Gastroesophageal sphincter (tissue), 4 donors: ENCODE measurements around the gene MYT1. TPM values are rescaled to one million over a fixed set of nuclear protein-coding genes. Genes with fewer than 3 reads are reported as not detected.

Experiments used
- ATAC-seq: fragments of 150-250 bp; one replicate; pipeline ENCODE4 v1.9.1; 2016; ENCODE audit warnings: mild to moderate bottlenecking, moderate library complexity
- H3K27ac ChIP-seq, 4 donors: fragments of 200-600 bp; sonication (generic) in 3 of 4; 1 replicate in 3 of 4; 2 replicates in 1 of 4; pipeline ENCODE4 v1.5.1; 2016 to 2019
- H3K27me3 ChIP-seq: fragments of 200-600 bp; sonication (generic); one replicate; pipeline ENCODE4 v1.5.1; 2019
- H3K36me3 ChIP-seq, 2 donors: fragments of 200-600 bp; sonication (generic); one replicate each; pipeline ENCODE4 v1.5.1; 2019; ENCODE audit warnings: control low read depth in 1 of 2
- H3K4me1 ChIP-seq, 3 donors: fragments of 200-600 bp; sonication (generic); 1 replicate in 2 of 3; 2 replicates in 1 of 3; pipeline ENCODE4 v1.5.1; 2016 to 2019; ENCODE audit warnings: control low read depth in 2 of 3
- H3K4me3 ChIP-seq, 2 donors: fragments of 200-600 bp; sonication (generic); one replicate each; pipeline ENCODE4 v1.5.1; 2019; ENCODE audit warnings: mild to moderate bottlenecking in 1 of 2, moderate library complexity in 1 of 2
- H3K9me3 ChIP-seq, 3 donors: fragments of 200-600 bp; sonication (generic); one replicate each; pipeline ENCODE4 v1.5.1; 2017 to 2019; ENCODE audit warnings: control low read depth in 2 of 3
- CTCF ChIP-seq, 4 experiments: fragments of 200-600 bp in 2 of 4; fragments of 450-650 bp in 2 of 4; sonication (generic) in 1 of 4; IDR thresholded peaks; one replicate each; pipeline ENCODE4 v1.5.1; 2017 to 2019; ENCODE audit warnings: antibody characterized with exemption in 4 of 4, mild to moderate bottlenecking in 2 of 4, moderate library complexity in 2 of 4
- EP300 ChIP-seq: sonication (generic); formaldehyde crosslinking; IDR thresholded peaks from one replicate; pipeline ENCODE4 v1.6.1; 2017; ENCODE audit warnings: antibody characterized with exemption, mild to moderate bottlenecking
- POLR2A ChIP-seq, 2 donors: fragments of 450-650 bp; IDR thresholded peaks; one replicate each; pipeline ENCODE4 v1.6.1; 2017; ENCODE audit warnings: antibody characterized with exemption in 2 of 2, mild to moderate bottlenecking in 2 of 2, moderate library complexity in 1 of 2
- POLR2AphosphoS5 ChIP-seq: sonication (generic); formaldehyde crosslinking; IDR thresholded peaks from one replicate; pipeline ENCODE4 v1.6.1; 2017; ENCODE audit warnings: antibody characterized with exemption
- WGBS, 2 donors: methylation state at CpG; one replicate each; pipeline ENCODE4 v1.1.5; 2018; ENCODE audit warnings: low coverage in 1 of 2; 5-methylcytosine and 5-hydroxymethylcytosine counted together
- total RNA-seq, 4 donors: library from RNA; depleted of rRNA; stranded (reverse); fragments of >200 nt; gene quantifications; one replicate each; pipeline ENCODE4 v1.1.0, GENCODE V29; 2016

MYT1 gene
- total RNA-seq, 4 donors from 2014 or later: 0.04 to 0.27 TPM; not detected in 2

DNA sequence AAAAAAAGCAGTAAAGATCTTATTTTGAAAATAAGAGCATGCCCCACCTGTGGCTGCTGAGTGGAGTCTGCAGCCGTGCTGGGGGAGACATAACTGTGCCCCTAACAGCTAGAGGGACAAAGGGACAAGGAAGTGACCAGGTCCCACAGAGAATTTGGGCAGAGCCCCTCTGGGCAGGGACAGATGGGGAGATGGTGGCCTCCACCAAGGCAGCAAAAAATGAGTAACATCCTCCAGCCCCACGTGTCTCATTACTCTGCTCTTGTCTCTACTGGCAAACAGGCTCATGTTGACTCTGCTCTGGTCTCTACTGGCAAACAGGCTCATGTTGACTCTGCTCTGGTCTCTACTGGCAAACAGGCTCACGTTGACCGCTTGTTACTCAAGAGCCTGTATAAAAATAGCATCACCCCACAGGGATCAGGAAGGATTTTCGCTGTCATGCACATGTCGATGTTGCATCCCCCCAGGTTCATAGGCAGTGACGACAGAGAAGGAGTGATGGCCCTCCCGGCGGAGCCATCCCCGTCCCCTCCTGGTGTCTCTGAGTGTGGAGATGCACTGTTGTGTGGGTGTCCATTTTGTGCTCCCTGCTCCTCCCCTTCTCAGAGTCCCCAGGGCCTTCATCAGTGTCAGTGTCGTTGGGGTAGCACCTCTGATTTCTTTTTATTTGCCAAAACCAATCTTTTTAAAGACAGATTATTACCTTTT lies 74.0 kb downstream of the MYT1 start:
- ATAC-seq: no peak
- no peaks in the 10 kb centered on the region for H3K36me3 ChIP-seq
- TF ChIP-seq EP300: no peak
- no peak for TF ChIP-seq POLR2AphosphoS5
- no peak for TF ChIP-seq CTCF (IDR thresholded peaks at IDR 0.05)
- no peak for TF ChIP-seq POLR2A (IDR thresholded peaks at IDR 0.05)

DNA sequence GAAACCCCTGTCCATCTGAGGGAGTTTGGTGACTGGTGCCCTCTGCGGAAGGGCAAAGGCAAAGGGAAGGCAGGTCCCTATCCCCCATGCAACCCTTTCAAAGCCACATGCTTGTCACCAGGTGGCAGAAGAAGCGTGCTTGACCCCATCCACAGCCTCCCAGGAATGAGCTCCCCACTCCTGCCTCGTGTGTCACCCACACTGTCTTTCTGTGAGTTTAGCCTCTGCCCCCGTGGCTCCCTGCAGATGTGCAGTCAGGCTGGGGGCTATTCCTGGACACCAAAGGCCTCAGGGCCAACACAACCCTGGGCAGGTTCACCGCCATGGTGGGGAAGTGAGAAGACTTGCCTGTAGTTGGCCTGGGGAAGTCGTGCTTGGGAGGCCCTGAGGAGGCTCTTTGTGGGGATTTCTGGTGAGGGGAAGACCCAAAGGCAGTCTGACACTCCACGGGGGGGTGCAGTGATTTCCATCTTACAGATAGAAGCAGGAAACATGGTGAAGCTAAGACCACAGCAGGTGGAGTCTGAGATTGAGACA lies 74.7 kb downstream of the MYT1 start:
- TF ChIP-seq EP300 (no peak), POLR2AphosphoS5 (no peak), POLR2A (IDR thresholded peaks at IDR 0.05) (no peak), CTCF (IDR thresholded peaks at IDR 0.05) (no peak)
- Histone ChIP-seq H3K27me3 (no peaks in the 10 kb centered on the region), H3K4me3 (no peak overlapping the region), H3K36me3 (no peaks in the 10 kb centered on the region), H3K4me1 (no peaks in the 10 kb centered on the region), H3K27ac (no peak overlapping the region), H3K9me3 (no peaks in the 10 kb centered on the region)
- 83 to 100% methylated on average over 1 of the region's 7 CpGs for WGBS, 2 donors
- no peak for ATAC-seq

More for the DNA sequence above, 74.0 kb downstream of the MYT1 start:
- Histone ChIP-seq H3K4me1 (no peaks in the 10 kb centered on the region), H3K27ac (no peak overlapping the region), H3K9me3 (no peaks in the 10 kb centered on the region), H3K4me3 (no peak overlapping the region), H3K27me3 (no peaks in the 10 kb centered on the region)
- 68 to 71% methylated on average over 7 to 8 of the region's 11 CpGs for WGBS, 2 donors

DNA sequence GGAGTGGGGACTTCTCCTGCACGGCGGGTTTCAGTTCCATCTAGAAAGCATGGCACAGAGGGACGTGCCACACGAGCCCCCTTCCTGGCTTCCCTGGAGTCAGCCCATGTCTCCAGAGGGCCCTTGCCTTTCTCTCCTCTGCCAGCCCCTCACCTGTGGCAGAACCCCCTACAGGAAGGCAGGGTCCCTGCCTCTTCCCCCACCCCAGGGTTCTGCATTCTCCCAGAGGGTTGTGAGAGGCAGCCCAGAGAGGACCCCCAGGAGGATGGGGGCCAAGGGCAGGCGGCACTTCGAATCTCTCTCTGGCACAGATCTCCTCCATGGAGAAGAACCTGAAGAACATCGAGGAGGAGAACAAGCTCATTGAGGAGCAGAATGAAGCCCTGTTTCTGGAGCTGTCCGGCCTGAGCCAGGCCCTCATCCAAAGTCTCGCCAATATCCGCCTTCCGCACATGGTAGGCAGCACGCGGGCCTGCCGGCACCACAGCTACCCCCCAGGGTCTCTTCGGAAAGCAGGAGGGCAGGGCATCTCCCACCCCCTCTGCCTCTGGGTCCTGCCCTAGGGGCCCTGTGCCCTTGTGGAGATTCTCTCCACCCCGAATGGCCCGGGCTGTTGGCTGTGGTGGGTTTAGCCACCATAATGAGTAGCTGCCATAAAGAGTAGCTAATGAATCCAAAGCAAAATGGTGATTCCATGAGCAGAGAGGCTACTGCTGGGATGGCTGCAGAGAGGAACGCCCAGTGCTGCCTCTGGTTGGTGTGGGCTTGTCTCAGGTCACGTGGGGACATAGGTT lies 75.4 kb downstream of the MYT1 start:
- Histone ChIP-seq H3K27ac (no peak overlapping the region), H3K9me3 (no peaks in the 10 kb centered on the region), H3K27me3 (no peaks in the 10 kb centered on the region), H3K4me3 (no peak overlapping the region), H3K36me3 (no peaks in the 10 kb centered on the region), H3K4me1 (no peaks in the 10 kb centered on the region)
- 80 to 89% methylated on average over 3 to 5 of the region's 19 CpGs for WGBS, 2 donors
- TF ChIP-seq POLR2A (IDR thresholded peaks at IDR 0.05) (no peak), CTCF (IDR thresholded peaks at IDR 0.05) (no peak), EP300 (no peak), POLR2AphosphoS5 (no peak)
- no peak for ATAC-seq

DNA sequence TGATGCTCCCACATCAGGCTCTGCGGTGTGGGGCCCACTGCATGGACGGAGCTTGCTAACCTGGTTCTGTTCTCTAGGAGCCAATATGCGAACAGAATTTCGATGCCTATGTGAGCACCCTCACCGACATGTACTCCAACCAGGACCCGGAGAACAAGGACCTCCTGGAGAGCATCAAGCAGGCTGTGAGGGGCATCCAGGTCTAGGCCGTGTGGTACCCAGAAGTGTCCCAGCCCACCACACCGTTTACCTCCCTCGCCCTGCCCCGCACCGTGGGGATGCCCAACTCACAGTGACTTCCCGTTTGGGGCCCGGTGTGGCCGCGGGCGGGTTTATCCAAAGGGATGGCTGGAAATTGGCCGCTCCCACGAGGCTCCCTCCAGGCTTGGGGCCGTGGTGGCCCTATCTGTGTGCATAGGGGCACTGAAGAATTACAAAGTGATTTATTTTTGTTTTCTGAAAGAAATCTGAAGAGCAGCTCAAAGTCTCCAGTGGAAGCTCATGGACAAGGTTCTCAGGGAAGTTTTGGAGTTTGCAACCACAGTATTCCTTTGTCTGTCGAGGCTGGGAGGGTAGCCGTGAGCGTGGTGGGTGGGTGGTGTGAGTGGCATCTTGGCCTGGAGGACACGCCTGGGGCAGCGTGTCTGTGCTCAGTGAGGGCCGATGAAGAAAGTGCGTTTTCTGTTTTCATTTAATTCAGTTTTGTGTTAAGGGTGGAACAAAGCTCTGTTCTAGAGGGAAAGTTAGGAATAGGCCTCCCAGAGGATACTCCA lies 76.2 kb downstream of the MYT1 start:
- Histone ChIP-seq H3K4me3 (no peak overlapping the region), H3K27me3 (peaks cover 4% of the 10 kb centered on the region), H3K27ac (no peak overlapping the region), H3K9me3 (no peaks in the 10 kb centered on the region), H3K4me1 (no peaks in the 10 kb centered on the region), H3K36me3 (no peaks in the 10 kb centered on the region)
- TF ChIP-seq EP300: no peak
- no peak for TF ChIP-seq POLR2A (IDR thresholded peaks at IDR 0.05)
- TF ChIP-seq CTCF (IDR thresholded peaks at IDR 0.05): no peak
- TF ChIP-seq POLR2AphosphoS5: no peak
- no peak for ATAC-seq
- WGBS, 2 donors: 68 to 87% methylated on average over 8 to 9 of the region's 26 CpGs
